ENCODE measurements around the gene RBBP8NL. TPM values are rescaled to one million over a fixed set of nuclear protein-coding genes. Genes with fewer than 3 reads are reported as not detected.

RBBP8NL gene
- total and polyA plus RNA-seq, 9 of the 15 experiments (the other 6 are each of a cell fraction or from before 2014, with no cell fraction given), result not detected

DNA sequence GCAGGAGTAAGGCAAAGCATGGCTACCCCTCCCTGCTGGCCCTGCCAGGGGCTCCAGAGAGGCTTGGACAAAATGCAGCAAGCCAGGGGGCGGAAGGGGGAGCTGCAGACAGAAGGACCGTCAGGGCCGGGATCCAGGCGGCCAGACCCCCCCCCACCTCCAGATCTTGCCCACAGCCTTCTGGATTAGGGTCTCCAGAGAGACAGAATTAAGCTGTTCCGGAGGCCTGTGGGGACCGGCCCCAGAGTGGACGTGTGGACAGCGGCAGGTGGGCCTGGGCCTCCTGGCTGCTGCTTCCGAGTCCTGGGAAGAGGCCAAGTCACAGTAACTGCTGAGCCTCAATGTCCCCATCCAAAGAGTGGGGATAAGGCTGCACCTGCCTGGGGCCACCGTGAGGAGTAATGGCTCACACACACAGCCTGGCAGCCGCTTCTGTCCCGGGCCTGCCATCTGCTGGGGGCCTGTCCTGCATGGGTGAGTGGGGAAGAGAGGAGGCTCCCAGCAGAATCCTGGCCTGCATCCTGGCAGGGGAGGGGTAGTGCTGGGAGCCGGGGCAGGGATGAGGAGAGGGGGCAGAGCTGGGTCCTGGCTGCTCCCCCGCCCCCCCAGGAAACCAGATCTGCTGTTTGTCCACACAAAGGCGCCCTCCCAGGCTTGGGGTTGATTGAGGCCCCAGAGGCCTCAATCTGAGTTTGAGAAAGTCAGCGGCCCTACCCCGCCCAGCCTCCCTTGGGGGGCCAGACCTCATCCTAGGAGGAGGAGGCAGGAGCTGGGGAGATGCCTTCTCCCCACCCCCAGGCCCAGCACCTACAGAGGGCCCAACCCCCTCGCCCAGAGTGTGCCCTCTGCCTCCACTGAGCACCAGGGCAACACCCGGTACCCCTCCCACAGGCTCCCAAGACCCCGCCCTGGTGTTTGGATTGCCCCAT lies 64.1 kb downstream of the RBBP8NL start:
- ATAC-seq (no peak), FAIRE-seq (no peak), DNase-seq (ENCODE audit: extremely low read depth in 1 of 4, low spot score in 3 of 4) (no peak)
- Histone ChIP-seq H3K27me3 (ENCODE audit: control insufficient read depth in 2 of 2, insufficient read depth in 2 of 2, low read length in 2 of 2) (no peaks in the 10 kb centered on the region), H3K79me2 (ENCODE audit: control insufficient read depth, insufficient read depth, low read length) (peaks cover 64% of the 10 kb centered on the region), H3K27ac (ENCODE audit: extremely low read depth, low read depth, low read length) (no peak overlapping the region), H3K4me2 (ENCODE audit: insufficient read depth, low read length) (no peak overlapping the region), H3K9ac (ENCODE audit: insufficient read depth in 1 of 2, low read depth in 2 of 2, low read length in 2 of 2) (peak overlapping the region in 1 of 2 experiments; percentile 96; a peak in 2 of 4 replicates), H2AFZ (ENCODE audit: low read depth, low read length) (no peak overlapping the region), H3K4me3 (no peak overlapping the region), H4K20me1 (replicated peaks; ENCODE audit: control insufficient read depth, insufficient read depth, low read length) (peaks cover 13% of the 10 kb centered on the region; the same call in 1 of the 2 replicates), H3K36me3 (ENCODE audit: control insufficient read depth, insufficient read depth, low read length) (peaks cover 28% of the 10 kb centered on the region; the same call in 1 of the 3 replicates), H3K9me3 (replicated peaks; ENCODE audit: control insufficient read depth, insufficient read depth, low read depth, low read length) (no peaks in the 10 kb centered on the region), H3K9me1 (ENCODE audit: control insufficient read depth, insufficient read depth, low read length) (peaks cover 4% of the 10 kb centered on the region), H3K4me1 (replicated peaks in 1 of 2; ENCODE audit: control insufficient read depth in 2 of 2, insufficient read depth in 2 of 2, low read length in 2 of 2) (peaks cover 50 to 96% of the 10 kb centered on the region in 2 experiments)
- no peak for TF ChIP-seq GTF3C2 (IDR thresholded peaks at IDR 0.05; ENCODE audit: borderline replicate concordance, extremely low read depth, insufficient read length)
- TF ChIP-seq ZZZ3 (IDR thresholded peaks at IDR 0.05), result no peak
- no peak for TF ChIP-seq ZNF398 (CRISPR knock-in tag; IDR thresholded peaks at IDR 0.05)
- no peak for TF ChIP-seq RFX1 (IDR thresholded peaks at IDR 0.05)
- no peak for TF ChIP-seq MYC (IDR thresholded peaks at IDR 0.05; ENCODE audit: low read depth, low read length)
- no peak for TF ChIP-seq MYC (CRISPR knock-in tag; IDR thresholded peaks at IDR 0.05; ENCODE audit: borderline replicate concordance, low read depth)
- TF ChIP-seq RBM25 (IDR thresholded peaks at IDR 0.05; ENCODE audit: low read depth, low read length, severe bottlenecking), result no peak
- TF ChIP-seq ZNF57 (CRISPR knock-in tag; IDR thresholded peaks at IDR 0.05), result no peak
- TF ChIP-seq POLR2H (tag; IDR thresholded peaks at IDR 0.05; ENCODE audit: low read depth), result no peak
- no peak for TF ChIP-seq ZNF740 (CRISPR knock-in tag; IDR thresholded peaks at IDR 0.05)
- peak in 1 of 2 experiments; percentile 27; a peak in 1 of 4 replicates for TF ChIP-seq ZNF740 (tag; IDR thresholded peaks at IDR 0.05)
- WGBS (ENCODE audit: insufficient coverage, low coverage, missing lambda C conversion rate), result 77% methylated on average over 17 of the region's 20 CpGs
- POLR2A ChIA-PET, result interaction anchor here (0.5 to 2.5 kb wide), 4 partner anchors 12 to 27 kb away, joined by 3 to 9 read pairs (median 6); partner anchors contain the start of gene RPS21
- intact Hi-C loops (cut with micrococcal nuclease), result no loop called here
- CTCF ChIA-PET (ENCODE audit: low intra/inter-chr PET ratio), result no interaction called here
- in situ Hi-C loops (cut with MboI), result loop anchor here (10.0 kb wide), 1 partner anchor 368 kb away; no protein-coding TSS in a partner anchor
- no TSS peak for BruUV-seq (replicated peaks)

Data from K562 (cell line).